ENCODE data around the gene NRCAM.
"Not testable (repeated sequence)": the region's sequence is repeated elsewhere in the genome, so short reads cannot be mapped to it uniquely, and the experiment has no call there.

NRCAM gene

DNA sequence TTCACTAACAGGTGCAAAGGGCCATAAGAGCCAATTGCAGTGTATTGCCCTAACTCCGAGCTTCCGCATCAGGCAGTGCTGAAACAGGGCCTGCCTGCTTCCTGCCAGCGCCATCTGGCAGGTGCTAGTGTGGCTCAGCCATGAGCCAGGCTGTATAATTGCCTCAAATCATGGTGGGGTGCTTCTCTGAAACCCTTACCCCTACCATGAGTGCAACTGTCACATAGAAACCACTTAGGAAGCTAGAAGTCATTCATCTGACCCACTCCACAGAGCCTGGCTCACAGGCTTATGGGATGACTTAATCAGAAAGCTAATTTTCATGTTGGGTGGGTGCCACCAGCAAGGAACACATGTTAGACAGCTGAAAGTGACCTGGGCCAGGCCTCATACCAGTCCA is 192.8 kb downstream of the NRCAM start:
- Histone ChIP-seq H2BK15ac (ENCODE audit: low read depth, poor library complexity, severe bottlenecking) (no peak overlapping the region), H2AK5ac (ENCODE audit: low read length, severe bottlenecking) (no peak overlapping the region), H3K9me3 (ENCODE audit: control insufficient read depth, low read length) (no peaks in the 10 kb centered on the region), H3K27ac (ENCODE audit: low read length, poor library complexity, severe bottlenecking) (no peak overlapping the region), H3K4me2 (ENCODE audit: low read length, poor library complexity, severe bottlenecking) (no peak overlapping the region), H3K14ac (ENCODE audit: low read length in 2 of 2) (no peak overlapping the region), H4K91ac (ENCODE audit: low read length) (no peak overlapping the region), H2BK120ac (ENCODE audit: low read depth, low read length) (no peak overlapping the region), H3K23ac (ENCODE audit: low read length in 2 of 2) (no peak overlapping the region), H3K4ac (ENCODE audit: low read depth in 1 of 2, low read length in 2 of 2) (no peak overlapping the region), H3K36me3 (ENCODE audit: control insufficient read depth in 1 of 2, insufficient read depth in 2 of 2, low read depth in 1 of 2, low read length in 2 of 2) (no peaks in the 10 kb centered on the region), H3K79me1 (replicated peaks; ENCODE audit: low read length, poor library complexity, severe bottlenecking) (no peaks in the 10 kb centered on the region), H3K18ac (ENCODE audit: low read depth in 1 of 2, low read length in 2 of 2) (no peak overlapping the region), H3K27me3 (ENCODE audit: control insufficient read depth in 1 of 2, insufficient read depth in 1 of 2, low read length in 2 of 2) (peaks cover 0 to 15% of the 10 kb centered on the region in 2 experiments), H3K4me3 (ENCODE audit: insufficient read depth in 1 of 2, low read depth in 1 of 2, low read length in 2 of 2) (no peak overlapping the region), H3K9ac (ENCODE audit: low read length) (no peak overlapping the region), H2BK5ac (ENCODE audit: low read depth, low read length, poor library complexity, severe bottlenecking) (no peak overlapping the region), H2AFZ (ENCODE audit: low read depth, low read length) (no peak overlapping the region), H3K4me1 (ENCODE audit: control insufficient read depth, insufficient read depth, low read depth, low read length) (no peaks in the 10 kb centered on the region), H4K8ac (ENCODE audit: low read length) (no peak overlapping the region), H2BK12ac (ENCODE audit: low read length in 2 of 2) (no peak overlapping the region)
- DNase-seq: no peak
- WGBS: 90% methylated on average over 3 of the region's 3 CpGs

DNA sequence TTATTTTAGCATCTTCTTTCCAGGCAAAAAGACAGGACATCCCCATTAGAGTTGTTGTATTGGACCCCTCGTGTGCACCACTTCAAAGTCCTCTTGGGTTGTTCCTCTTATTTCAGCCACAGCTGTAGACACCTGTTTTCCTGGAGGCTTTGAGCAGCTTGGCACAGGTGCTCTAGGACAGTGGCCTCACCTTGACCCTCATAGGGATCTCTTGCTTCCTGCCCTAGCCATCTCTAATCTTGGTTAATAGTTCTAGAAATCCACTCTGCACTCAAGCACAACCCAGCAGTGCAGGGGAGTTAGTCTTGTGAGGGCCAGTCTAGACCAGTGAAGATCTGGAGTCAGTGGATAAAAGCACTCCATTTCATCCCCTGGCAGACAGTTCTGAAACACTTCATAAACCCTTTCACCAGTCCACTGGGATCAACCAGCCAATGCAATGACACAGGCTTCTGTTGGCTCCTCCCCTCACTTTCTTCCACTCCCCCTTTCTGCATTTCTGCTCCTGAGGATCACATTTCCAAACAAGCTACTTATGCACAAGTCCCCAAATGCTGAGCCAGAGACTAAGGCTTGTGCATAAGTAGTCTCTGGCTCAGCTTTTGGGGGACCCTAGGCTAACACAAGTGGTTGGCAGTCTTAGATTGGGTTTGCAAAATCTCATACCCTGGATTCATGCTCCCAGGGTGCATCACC is 194.5 kb downstream of the NRCAM start:
- Histone ChIP-seq H3K23ac (ENCODE audit: low read length in 2 of 2) (no peak overlapping the region), H3K79me1 (replicated peaks; ENCODE audit: low read length, poor library complexity, severe bottlenecking) (no peaks in the 10 kb centered on the region), H3K4ac (ENCODE audit: low read depth in 1 of 2, low read length in 2 of 2) (no peak overlapping the region), H4K8ac (ENCODE audit: low read length) (no peak overlapping the region), H2AFZ (ENCODE audit: low read depth, low read length) (no peak overlapping the region), H3K27me3 (ENCODE audit: control insufficient read depth in 1 of 2, insufficient read depth in 1 of 2, low read length in 2 of 2) (peaks cover 7 to 15% of the 10 kb centered on the region in 2 experiments), H3K4me3 (ENCODE audit: insufficient read depth in 1 of 2, low read depth in 1 of 2, low read length in 2 of 2) (no peak overlapping the region), H4K91ac (ENCODE audit: low read length) (no peak overlapping the region), H3K18ac (ENCODE audit: low read depth in 1 of 2, low read length in 2 of 2) (no peak overlapping the region), H3K9ac (ENCODE audit: low read length) (no peak overlapping the region), H2AK5ac (ENCODE audit: low read length, severe bottlenecking) (no peak overlapping the region), H3K4me2 (ENCODE audit: low read length, poor library complexity, severe bottlenecking) (no peak overlapping the region), H3K36me3 (ENCODE audit: control insufficient read depth in 1 of 2, insufficient read depth in 2 of 2, low read depth in 1 of 2, low read length in 2 of 2) (no peaks in the 10 kb centered on the region), H2BK120ac (ENCODE audit: low read depth, low read length) (no peak overlapping the region), H3K14ac (ENCODE audit: low read length in 2 of 2) (no peak overlapping the region), H3K4me1 (ENCODE audit: control insufficient read depth, insufficient read depth, low read depth, low read length) (no peaks in the 10 kb centered on the region), H3K9me3 (ENCODE audit: control insufficient read depth, low read length) (no peaks in the 10 kb centered on the region), H2BK5ac (ENCODE audit: low read depth, low read length, poor library complexity, severe bottlenecking) (no peak overlapping the region), H2BK15ac (ENCODE audit: low read depth, poor library complexity, severe bottlenecking) (no peak overlapping the region), H2BK12ac (ENCODE audit: low read length in 2 of 2) (no peak overlapping the region), H3K27ac (ENCODE audit: low read length, poor library complexity, severe bottlenecking) (no peak overlapping the region)
- DNase-seq: no peak
- 41% methylated on average over 1 of the region's 1 CpG for WGBS

DNA sequence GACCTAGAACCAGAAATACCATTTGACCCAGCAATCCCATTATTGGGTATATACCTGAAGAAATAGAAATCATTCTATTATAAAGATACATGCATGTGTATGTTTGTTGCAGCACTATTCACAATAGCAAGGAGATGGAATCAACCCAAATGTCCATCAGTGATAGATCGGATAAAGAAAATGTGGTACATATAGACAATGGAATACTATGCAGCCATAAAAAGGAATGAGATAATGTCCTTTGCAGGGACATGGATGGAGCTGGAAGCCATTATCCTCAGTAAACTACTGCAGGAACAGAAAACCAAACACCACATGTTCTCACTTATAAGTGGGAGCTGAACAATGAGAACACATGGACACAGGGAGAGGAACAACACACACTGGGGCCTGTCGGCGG is 196.8 kb downstream of the NRCAM start:
- H2BK5ac ChIP-seq (ENCODE audit: low read depth, low read length, poor library complexity, severe bottlenecking); H2AK5ac ChIP-seq (ENCODE audit: low read length, severe bottlenecking); H3K79me1 ChIP-seq (replicated peaks; ENCODE audit: low read length, poor library complexity, severe bottlenecking); H3K4me3 ChIP-seq (ENCODE audit: insufficient read depth in 1 of 2, low read depth in 1 of 2, low read length in 2 of 2); H3K36me3 ChIP-seq (ENCODE audit: control insufficient read depth in 1 of 2, insufficient read depth in 2 of 2, low read depth in 1 of 2, low read length in 2 of 2); H2BK120ac ChIP-seq (ENCODE audit: low read depth, low read length); H3K14ac ChIP-seq (ENCODE audit: low read length in 2 of 2); H3K4ac ChIP-seq (ENCODE audit: low read depth in 1 of 2, low read length in 2 of 2); DNase-seq; H3K9me3 ChIP-seq (ENCODE audit: control insufficient read depth, low read length); H3K9ac ChIP-seq (ENCODE audit: low read length); H2BK15ac ChIP-seq (ENCODE audit: low read depth, poor library complexity, severe bottlenecking); H4K8ac ChIP-seq (ENCODE audit: low read length); H3K23ac ChIP-seq (ENCODE audit: low read length in 2 of 2); H3K18ac ChIP-seq (ENCODE audit: low read depth in 1 of 2, low read length in 2 of 2); H2BK12ac ChIP-seq (ENCODE audit: low read length in 2 of 2); H2AFZ ChIP-seq (ENCODE audit: low read depth, low read length); H3K27ac ChIP-seq (ENCODE audit: low read length, poor library complexity, severe bottlenecking); H3K4me1 ChIP-seq (ENCODE audit: control insufficient read depth, insufficient read depth, low read depth, low read length); H4K91ac ChIP-seq (ENCODE audit: low read length); H3K4me2 ChIP-seq (ENCODE audit: low read length, poor library complexity, severe bottlenecking): not testable (repeated sequence)
- 89% methylated on average over 1 of the region's 3 CpGs for WGBS
- peaks cover 7 to 15% of the 10 kb centered on the region in 2 experiments for H3K27me3 ChIP-seq (ENCODE audit: control insufficient read depth in 1 of 2, insufficient read depth in 1 of 2, low read length in 2 of 2)

DNA sequence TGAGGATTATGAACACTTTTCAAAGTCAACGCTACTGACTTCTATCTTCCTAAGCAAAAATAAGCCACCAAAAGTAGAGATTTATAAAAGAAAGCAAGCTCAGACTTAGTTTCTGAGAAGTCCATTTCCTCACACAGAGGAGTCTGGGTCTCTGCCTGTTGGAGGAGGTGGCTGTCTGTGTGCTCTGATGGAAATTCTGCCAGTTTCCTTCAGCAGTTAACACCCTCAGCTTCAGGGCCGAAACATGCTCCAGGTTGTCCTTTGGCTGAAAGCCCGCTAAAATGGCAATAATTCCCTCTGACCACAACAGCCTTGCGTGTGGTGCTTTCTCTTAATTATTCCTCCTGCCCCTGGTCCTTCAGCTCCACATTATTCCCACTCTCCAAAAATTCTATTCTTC is 198.3 kb downstream of the NRCAM start:
- no peak overlapping the region for H4K8ac ChIP-seq (ENCODE audit: low read length)
- no peaks in the 10 kb centered on the region for H3K9me3 ChIP-seq (ENCODE audit: control insufficient read depth, low read length)
- no peak overlapping the region for H3K9ac ChIP-seq (ENCODE audit: low read length)
- H2AK5ac ChIP-seq (ENCODE audit: low read length, severe bottlenecking): no peak overlapping the region
- no peaks in the 10 kb centered on the region for H3K79me1 ChIP-seq (replicated peaks; ENCODE audit: low read length, poor library complexity, severe bottlenecking)
- H3K27me3 ChIP-seq (ENCODE audit: control insufficient read depth in 1 of 2, insufficient read depth in 1 of 2, low read length in 2 of 2): peaks cover 7 to 15% of the 10 kb centered on the region in 2 experiments
- no peaks in the 10 kb centered on the region for H3K36me3 ChIP-seq (ENCODE audit: control insufficient read depth in 1 of 2, insufficient read depth in 2 of 2, low read depth in 1 of 2, low read length in 2 of 2)
- H2BK120ac ChIP-seq (ENCODE audit: low read depth, low read length): no peak overlapping the region
- no peak overlapping the region for H2AFZ ChIP-seq (ENCODE audit: low read depth, low read length)
- no peak overlapping the region for H3K18ac ChIP-seq (ENCODE audit: low read depth in 1 of 2, low read length in 2 of 2)
- WGBS: 91% methylated on average over 3 of the region's 4 CpGs
- H2BK5ac ChIP-seq (ENCODE audit: low read depth, low read length, poor library complexity, severe bottlenecking): no peak overlapping the region
- no peak for DNase-seq
- no peak overlapping the region for H2BK12ac ChIP-seq (ENCODE audit: low read length in 2 of 2)
- H2BK15ac ChIP-seq (ENCODE audit: low read depth, poor library complexity, severe bottlenecking): no peak overlapping the region
- H3K4ac ChIP-seq (ENCODE audit: low read depth in 1 of 2, low read length in 2 of 2): no peak overlapping the region
- no peak overlapping the region for H4K91ac ChIP-seq (ENCODE audit: low read length)
- no peak overlapping the region for H3K23ac ChIP-seq (ENCODE audit: low read length in 2 of 2)
- no peak overlapping the region for H3K14ac ChIP-seq (ENCODE audit: low read length in 2 of 2)
- H3K4me1 ChIP-seq (ENCODE audit: control insufficient read depth, insufficient read depth, low read depth, low read length): no peaks in the 10 kb centered on the region
- no peak overlapping the region for H3K4me2 ChIP-seq (ENCODE audit: low read length, poor library complexity, severe bottlenecking)
- no peak overlapping the region for H3K27ac ChIP-seq (ENCODE audit: low read length, poor library complexity, severe bottlenecking)
- no peak overlapping the region for H3K4me3 ChIP-seq (ENCODE audit: insufficient read depth in 1 of 2, low read depth in 1 of 2, low read length in 2 of 2)
